IPS-NIHi7 (cell line): Measurements from ENCODE around the gene TBX20.
"Not testable (repeated sequence)": the region's sequence is repeated elsewhere in the genome, so short reads cannot be mapped to it uniquely, and the experiment has no call there.

Experiments
- DNase-seq: peaks from one replicate; pipeline ENCODE4 v3.0.0; 2012; ENCODE audit warnings: mixed read lengths; ENCODE audit errors: extremely low spot score

Gene TBX20

GRCh38 chr7:35222445-35222844, 31.5 kb downstream of the TBX20 start:
- DNase-seq, result not testable (repeated sequence)

GRCh38 chr7:35220176-35220575, 33.7 kb downstream of the TBX20 start:
- DNase-seq, result not testable (repeated sequence)

GRCh38 chr7:35216033-35216432, 37.9 kb downstream of the TBX20 start:
- DNase-seq, result not testable (repeated sequence)

DNA sequence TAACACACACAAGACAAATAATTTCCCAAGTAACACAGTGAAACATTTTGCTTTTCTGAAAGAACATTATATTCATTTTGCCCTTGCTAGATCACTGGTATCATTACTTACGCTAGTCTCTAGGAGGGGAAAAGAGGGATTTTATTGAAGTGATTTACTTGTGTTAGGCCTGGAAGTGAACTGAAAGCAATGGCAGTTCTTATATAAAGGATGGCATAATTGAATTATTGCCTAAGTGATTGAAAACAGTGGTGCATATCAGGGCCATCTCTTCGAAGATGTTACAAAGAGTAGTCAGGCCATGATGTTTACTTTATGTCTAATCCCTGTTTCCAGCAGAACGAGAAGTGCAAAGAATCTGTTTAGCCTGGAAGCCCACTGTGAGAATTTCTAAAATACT, 38.8 kb downstream of the TBX20 start:
- not testable (repeated sequence) for DNase-seq

GRCh38 chr7:35206924-35207323, 47.0 kb downstream of the TBX20 start:
- not testable (repeated sequence) for DNase-seq

DNA sequence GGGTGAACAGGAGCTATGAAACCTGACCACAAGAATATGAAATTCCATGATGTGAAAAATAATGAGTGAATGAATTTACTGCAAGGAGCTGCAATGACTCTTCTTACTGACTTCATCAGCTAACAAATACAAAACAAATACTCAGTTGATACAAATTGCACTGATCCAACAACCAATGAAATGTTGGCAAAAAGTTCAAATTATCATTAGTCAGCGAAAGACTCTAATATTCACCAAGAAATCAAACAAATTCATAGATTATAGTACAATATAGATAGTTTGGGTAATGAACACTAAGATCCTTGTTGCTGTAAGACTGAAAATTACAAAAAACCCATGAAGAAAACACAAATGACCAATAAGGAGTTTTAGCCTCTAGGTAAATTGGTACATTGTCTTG, 49.0 kb downstream of the TBX20 start:
- not testable (repeated sequence) for DNase-seq

GRCh38 chr7:35204031-35204430, 49.9 kb downstream of the TBX20 start:
- DNase-seq, result not testable (repeated sequence)

DNA sequence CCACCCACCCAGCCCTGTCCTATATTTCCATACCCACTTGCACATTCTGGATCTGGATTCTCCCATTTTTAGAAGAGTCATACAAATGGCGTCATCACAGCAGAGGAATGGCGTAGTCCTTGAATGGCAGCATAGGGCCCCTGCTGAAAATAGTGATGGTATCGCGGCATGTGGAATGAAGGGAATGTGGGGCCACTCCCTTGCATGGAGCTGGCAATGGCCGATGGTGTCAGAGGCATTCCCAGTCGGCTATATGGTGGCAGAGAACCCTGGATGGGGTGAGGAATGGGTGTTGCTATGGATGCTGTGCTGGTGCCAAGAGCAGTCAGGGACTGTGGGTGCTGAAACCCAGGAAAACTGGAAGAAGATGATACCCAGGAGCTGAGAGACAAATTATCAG, 51.5 kb downstream of the TBX20 start:
- DNase-seq, result not testable (repeated sequence)

GRCh38 chr7:35200170-35200569, 53.7 kb downstream of the TBX20 start:
- not testable (repeated sequence) for DNase-seq

- DNase-seq, result not testable (repeated sequence)
Measured at GRCh38 chr7:35198370-35199140, 55.3 kb downstream of the TBX20 start.

DNA sequence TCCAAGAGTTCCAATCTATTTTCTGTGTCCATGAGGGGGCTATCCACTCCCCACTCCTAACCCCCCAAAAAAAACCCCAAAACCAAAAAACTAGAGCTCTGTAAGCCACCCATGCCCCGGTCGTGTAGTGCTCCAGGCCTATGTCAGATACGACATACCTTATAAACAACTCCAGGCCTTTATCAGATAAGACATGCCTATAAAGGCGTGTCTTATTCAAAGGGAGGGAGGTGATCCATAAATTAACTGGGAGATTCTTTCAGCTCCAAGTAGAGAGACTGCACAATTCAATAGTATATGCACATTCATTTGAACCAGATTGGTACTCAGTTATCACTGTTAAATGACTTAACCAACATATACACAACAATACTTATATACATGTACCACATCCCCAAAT, 62.3 kb downstream of the TBX20 start:
- DNase-seq, result not testable (repeated sequence)

DNA sequence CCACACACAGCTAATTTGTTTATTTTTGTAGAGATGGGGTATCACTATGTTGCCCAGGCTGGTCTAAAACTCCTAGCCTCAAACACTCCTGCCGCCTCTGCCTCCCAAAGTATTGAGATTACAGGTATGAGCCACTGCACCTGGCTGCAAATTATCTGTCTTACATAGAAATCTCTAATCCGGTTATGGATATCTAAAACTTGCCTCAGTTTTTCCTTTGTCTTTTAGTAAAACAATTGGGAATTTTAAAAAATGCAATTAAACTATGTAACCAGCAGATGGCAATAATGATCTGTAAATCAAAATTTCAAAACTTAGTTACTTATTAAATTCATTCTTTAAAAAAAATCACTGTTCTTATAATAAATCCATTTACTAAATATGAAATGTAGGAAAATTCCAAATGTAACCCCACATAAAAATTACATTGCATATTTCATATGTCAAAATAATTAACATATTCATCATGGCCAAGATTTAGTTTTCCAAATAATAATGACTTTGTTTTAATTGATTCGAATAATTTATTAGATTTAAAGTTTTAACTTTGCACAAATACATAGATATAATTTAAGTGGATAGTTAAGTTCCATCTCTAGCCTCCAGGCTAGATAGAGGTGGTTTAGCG, 63.6 kb downstream of the TBX20 start:
- not testable (repeated sequence) for DNase-seq

- peak; percentile 8 for DNase-seq
Measured at GRCh38 chr7:35186751-35187150, 67.1 kb downstream of the TBX20 start.

GRCh38 chr7:35185908-35186731, 67.8 kb downstream of the TBX20 start:
- DNase-seq, result peak; percentile 23

DNA sequence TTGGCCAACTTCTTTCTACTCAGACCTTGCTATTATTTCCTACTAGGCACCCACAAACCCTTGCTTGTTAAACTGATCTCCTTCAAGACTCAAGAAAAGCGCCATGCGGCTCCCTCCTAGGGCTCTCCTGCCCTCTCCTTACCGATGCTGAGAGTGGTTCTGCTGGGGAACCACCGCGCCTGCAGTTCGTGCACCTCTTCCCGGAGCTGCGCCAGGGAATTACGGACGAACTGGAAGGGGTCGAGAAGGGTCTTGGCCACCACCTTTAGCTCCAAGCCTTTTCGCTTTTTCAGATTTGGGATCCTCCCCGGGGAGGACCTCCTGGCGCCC, 68.4 kb downstream of the TBX20 start:
- not testable (repeated sequence) for DNase-seq

DNA sequence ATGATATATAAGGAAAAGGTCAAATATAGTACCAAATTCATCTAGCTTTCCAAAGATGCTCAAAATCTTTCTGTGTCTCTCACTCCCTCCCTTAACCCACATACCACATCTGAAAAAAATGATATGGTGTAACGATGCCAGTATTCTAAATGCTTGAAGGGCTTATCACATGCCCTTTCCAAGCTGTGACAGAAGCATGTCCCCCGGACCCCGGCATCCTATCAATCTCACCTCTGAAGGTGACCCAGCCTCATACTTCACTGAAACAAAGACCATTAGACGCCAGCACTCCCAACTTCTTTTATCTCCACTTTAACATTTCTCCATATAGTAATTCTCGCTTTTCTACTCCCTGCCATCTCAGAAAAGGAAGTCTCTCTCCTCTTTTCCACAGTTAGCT, 68.9 kb downstream of the TBX20 start:
- DNase-seq, result not testable (repeated sequence)

DNA sequence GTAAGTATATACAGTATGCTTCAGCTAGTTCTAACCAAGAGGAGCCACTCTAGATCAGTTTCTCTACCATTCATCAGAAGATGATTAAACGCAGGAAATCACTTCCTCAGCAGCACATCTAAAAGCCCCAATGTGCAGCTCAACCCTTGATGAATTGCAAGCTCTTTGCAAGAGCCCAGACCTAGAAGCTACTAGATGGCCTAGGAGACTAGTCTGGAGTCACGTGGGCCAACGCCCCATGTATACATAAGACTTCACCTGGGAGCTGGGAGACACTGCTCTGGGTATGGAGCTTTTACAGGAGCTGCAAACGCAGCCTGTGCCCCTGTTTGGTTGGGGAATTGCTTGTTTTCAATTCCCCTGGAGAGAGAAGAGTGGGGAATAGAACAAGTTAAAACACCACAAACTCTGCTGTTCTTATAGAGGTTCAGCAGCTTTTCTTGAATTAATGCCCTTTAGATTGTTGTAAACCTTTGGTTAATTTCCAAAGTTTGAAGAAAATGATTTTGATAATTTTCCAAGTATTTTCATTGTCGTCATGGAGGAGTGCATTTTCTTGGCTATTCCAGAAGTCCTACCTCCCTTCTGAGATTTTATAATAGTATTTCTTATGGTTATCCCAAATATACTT, 69.9 kb downstream of the TBX20 start:
- DNase-seq, result not testable (repeated sequence)

DNA sequence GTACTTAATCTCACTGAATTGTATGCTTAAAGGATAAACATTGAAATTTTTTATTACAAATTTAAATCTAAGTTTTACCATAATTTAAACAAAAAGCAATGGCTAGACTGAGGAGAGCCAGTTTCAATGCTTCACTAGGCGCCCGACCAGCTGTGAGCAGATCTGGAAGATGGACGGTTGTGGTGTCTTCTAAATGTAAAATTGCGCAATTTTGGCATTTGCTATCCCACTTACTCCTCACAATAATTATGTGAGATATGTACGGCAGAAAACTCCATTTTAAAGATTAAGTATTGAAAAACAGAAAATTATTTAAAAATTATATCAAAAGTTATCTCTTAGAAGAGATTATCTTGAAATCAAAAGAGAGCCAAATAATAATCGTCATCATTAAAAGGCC, 73.2 kb downstream of the TBX20 start:
- DNase-seq, result not testable (repeated sequence)

DNA sequence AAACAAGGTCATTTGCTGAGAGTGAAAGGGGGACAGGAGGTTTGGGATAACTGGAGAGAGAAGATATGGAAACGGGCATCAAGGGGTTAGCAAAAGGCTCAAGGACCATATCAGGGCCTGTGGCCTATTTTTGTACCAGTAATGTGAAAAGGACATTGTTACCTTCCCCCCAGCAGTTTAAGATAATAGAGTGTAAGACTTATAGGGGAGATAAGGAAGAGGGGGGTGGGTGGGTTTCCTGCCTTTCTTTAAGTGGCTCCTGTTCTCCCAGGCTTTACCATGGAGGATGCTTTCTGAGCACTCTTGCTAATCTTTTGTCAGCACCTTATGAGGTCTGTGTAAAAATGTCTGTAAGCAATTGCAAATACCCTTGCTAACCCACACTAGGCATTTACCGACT, 80.7 kb downstream of the TBX20 start:
- DNase-seq, result peak; percentile 3

DNA sequence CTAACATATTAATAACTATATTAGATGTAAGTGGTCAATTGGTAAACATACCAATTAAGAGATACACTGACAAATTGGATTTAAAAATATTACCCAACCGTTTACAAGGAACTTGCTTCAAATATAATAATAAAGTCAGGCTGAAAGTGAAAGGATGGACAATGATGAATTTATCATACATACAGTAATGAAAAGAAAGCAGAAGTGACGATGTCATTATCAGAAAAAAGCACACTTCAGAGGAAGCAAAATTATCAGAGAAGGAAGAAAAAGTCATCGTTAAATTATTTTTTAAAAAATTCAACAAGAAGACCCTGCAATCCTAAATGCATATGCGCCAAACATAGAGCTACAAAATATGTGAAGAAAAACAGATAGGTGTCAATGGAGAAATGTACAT, 81.8 kb downstream of the TBX20 start:
- DNase-seq, result not testable (repeated sequence)

GRCh38 chr7:35167658-35168057, 86.2 kb downstream of the TBX20 start:
- not testable (repeated sequence) for DNase-seq

DNA sequence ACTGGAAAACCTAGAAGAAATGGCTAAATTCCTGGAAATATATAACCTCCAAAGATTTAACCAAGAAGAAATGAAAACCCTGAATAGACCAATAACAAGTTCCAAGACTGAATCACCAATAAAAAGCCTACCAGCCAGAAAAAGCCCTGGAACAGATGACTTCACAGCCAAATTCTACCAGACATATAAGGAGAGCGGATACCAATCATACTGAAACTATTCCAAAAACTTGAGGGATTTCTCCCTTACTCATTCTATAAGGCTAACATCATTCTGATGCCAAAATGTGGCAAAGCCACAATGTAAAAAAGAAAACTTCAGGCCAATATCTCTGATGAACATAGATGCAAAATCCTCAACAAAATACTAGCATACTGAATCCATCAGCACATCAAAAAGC, 86.7 kb downstream of the TBX20 start:
- DNase-seq, result not testable (repeated sequence)
